HUES6 (cell line): ENCODE measurements around the gene POLR3E.

Source experiments
- H3K27ac ChIP-seq: 2 replicates; pipeline ENCODE4 v1.7.0; 2013; ENCODE audit warnings: low read depth, mild to moderate bottlenecking, low read length, inconsistent platforms
- H3K27me3 ChIP-seq: 2 replicates; pipeline ENCODE4 v1.6.1; 2013; ENCODE audit warnings: low read length; ENCODE audit not compliant: control insufficient read depth, insufficient read depth
- H3K36me3 ChIP-seq: 2 replicates; pipeline ENCODE4 v1.6.1; 2013; ENCODE audit warnings: low read length; ENCODE audit not compliant: control insufficient read depth, insufficient read depth
- H3K4me1 ChIP-seq: 2 replicates; pipeline ENCODE4 v1.6.1; 2013; ENCODE audit warnings: low read length; ENCODE audit not compliant: control insufficient read depth, insufficient read depth
- H3K4me3 ChIP-seq: 2 replicates; pipeline ENCODE4 v1.5.1; 2013; ENCODE audit warnings: low read depth, low read length
- H3K9ac ChIP-seq: one replicate; pipeline ENCODE4 v1.6.1; 2013; ENCODE audit warnings: mild to moderate bottlenecking, low read length
- H3K9me3 ChIP-seq: 2 replicates; pipeline ENCODE4 v1.6.1; 2013; ENCODE audit warnings: low read depth, low read length; ENCODE audit not compliant: control insufficient read depth, insufficient read depth

Gene POLR3E

GRCh38 chr16:22381392-22381791 is 84.2 kb downstream of the POLR3E start:
- no peaks in the 10 kb centered on the region for H3K9me3 ChIP-seq
- no peak overlapping the region for H3K27ac ChIP-seq
- H3K9ac ChIP-seq = no peak overlapping the region
- H3K4me3 ChIP-seq = no peak overlapping the region
- H3K4me1 ChIP-seq = peaks cover under 1% of the 10 kb centered on the region; the same call in 1 of the 2 replicates
- no peaks in the 10 kb centered on the region for H3K36me3 ChIP-seq
- peaks cover under 1% of the 10 kb centered on the region; the same call in 1 of the 2 replicates for H3K27me3 ChIP-seq

- no peaks in the 10 kb centered on the region for H3K4me1 ChIP-seq
- no peak overlapping the region for H3K27ac ChIP-seq
- H3K27me3 ChIP-seq = no peaks in the 10 kb centered on the region
- no peak overlapping the region for H3K9ac ChIP-seq
- H3K36me3 ChIP-seq = no peaks in the 10 kb centered on the region
- no peaks in the 10 kb centered on the region for H3K9me3 ChIP-seq
- no peak overlapping the region for H3K4me3 ChIP-seq
These were observed 86.6 kb downstream of the POLR3E start for GRCh38 chr16:22383827-22384226.
